ENCODE data around the gene SMARCC2.
"Not testable (repeated sequence)": the region's sequence is repeated elsewhere in the genome, so short reads cannot be mapped to it uniquely, and the experiment has no call there.

SMARCC2 gene

DNA sequence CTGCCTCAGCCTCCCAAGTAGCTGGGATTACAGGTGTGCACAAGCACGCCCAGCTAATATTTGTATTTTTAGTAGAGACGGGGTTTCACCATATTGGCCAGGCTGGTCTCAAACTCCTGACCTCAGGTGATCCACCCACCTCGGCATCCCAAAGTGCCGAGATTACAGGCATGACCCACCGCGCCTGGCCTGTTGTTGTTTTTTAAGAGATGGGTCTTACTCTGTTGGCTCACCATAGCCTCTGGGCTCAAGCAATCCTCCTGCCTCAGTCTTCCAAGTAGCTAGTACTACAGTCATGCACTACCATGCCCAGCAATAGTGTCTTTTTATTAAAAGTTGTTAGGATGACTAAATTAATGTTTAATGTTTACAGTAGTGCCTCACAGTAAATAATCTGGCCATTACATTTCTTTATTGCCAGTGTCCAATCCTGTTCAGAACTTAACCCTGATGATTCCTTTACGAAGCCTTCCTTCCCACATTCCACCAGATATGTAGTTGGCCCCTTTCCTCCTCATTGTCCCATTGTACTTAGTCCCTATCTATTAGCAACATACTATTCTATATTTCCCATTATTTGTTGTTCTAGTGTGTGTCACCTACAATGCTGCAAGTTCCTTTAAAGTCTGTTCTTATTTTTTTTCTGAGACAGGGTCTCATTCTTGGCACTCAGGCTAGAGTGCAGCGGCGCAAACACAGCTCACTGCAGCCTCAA lies 8.8 kb upstream of the SMARCC2 start:
- H3K4me2 ChIP-seq (ENCODE audit: low read depth, low read length, poor library complexity, severe bottlenecking), result no peak overlapping the region
- H3K4me3 ChIP-seq (ENCODE audit: low read length, poor library complexity, severe bottlenecking), result no peak overlapping the region
- TF ChIP-seq, protein P1, sequence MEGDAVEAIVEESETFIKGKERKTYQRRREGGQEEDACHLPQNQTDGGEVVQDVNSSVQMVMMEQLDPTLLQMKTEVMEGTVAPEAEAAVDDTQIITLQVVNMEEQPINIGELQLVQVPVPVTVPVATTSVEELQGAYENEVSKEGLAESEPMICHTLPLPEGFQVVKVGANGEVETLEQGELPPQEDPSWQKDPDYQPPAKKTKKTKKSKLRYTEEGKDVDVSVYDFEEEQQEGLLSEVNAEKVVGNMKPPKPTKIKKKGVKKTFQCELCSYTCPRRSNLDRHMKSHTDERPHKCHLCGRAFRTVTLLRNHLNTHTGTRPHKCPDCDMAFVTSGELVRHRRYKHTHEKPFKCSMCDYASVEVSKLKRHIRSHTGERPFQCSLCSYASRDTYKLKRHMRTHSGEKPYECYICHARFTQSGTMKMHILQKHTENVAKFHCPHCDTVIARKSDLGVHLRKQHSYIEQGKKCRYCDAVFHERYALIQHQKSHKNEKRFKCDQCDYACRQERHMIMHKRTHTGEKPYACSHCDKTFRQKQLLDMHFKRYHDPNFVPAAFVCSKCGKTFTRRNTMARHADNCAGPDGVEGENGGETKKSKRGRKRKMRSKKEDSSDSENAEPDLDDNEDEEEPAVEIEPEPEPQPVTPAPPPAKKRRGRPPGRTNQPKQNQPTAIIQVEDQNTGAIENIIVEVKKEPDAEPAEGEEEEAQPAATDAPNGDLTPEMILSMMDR (conservative IDR thresholded peaks at IDR 0.05; ENCODE audit: low read length), result no peak
- TF ChIP-seq EZH2phosphoT487 (IDR thresholded peaks at IDR 0.05; ENCODE audit: borderline replicate concordance), result no peak

DNA sequence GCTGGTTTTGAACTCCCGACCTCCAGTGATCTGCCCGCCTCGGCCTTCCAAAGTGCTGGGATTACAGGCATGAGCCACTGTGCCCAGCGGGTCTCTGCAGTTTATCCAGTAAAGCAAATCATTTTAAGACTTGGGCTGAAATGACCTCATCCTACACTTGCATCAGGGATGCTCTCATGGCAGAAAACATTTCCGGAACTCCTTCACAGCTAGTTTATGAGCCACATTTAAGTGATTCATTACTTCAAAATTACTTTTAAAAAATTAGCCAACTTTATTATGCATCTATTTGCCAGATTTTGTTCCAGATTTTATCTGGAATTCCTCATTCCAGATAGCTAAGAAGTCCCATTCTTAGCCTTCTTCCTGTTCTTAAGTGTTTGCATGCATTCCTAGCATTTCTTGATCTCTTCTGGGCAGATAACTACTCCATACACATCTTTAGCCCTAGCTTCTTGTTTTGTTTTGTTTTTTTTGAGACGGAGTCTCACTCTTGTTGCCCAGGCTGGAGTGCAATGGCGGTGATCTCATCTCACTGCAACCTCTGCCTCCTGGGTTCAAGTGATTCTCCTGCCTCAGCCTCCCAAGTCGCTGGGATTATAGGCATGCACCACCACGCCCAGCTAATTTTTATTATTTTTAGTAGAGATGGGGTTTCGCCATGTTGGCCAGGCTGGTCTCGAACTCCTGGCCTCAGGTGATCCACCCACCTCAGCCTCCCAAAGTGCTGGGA lies 7.7 kb upstream of the SMARCC2 start:
- H3K4me3 ChIP-seq (ENCODE audit: low read length, poor library complexity, severe bottlenecking); H3K4me1 ChIP-seq (ENCODE audit: insufficient read depth, low read length, poor library complexity, severe bottlenecking); H3K9ac ChIP-seq (ENCODE audit: low read depth, low read length, poor library complexity, severe bottlenecking); H3F3A ChIP-seq (ENCODE audit: low read depth); H4K20me1 ChIP-seq (ENCODE audit: insufficient read depth, low read length, poor library complexity, severe bottlenecking); H3K36me3 ChIP-seq (ENCODE audit: insufficient read depth, low read length); H3K9me2 ChIP-seq (replicated peaks; ENCODE audit: low read depth, low read length); H3K27me3 ChIP-seq (ENCODE audit: insufficient read depth, low read length, poor library complexity, severe bottlenecking); H2AFZ ChIP-seq (ENCODE audit: low read length); H3K79me2 ChIP-seq (ENCODE audit: insufficient read depth, low read length); H3K9me3 ChIP-seq (ENCODE audit: insufficient read depth, low read depth, low read length); H3K4me2 ChIP-seq (ENCODE audit: low read depth, low read length, poor library complexity, severe bottlenecking): not testable (repeated sequence)

More for the DNA sequence above, 8.8 kb upstream of the SMARCC2 start:
- Histone ChIP-seq H3F3A (ENCODE audit: low read depth) (no peaks in the 10 kb centered on the region), H3K9me2 (replicated peaks; ENCODE audit: low read depth, low read length) (no peaks in the 10 kb centered on the region), H3K9ac (ENCODE audit: low read depth, low read length, poor library complexity, severe bottlenecking) (no peak overlapping the region), H3K9me3 (ENCODE audit: insufficient read depth, low read depth, low read length) (no peaks in the 10 kb centered on the region), H3K36me3 (ENCODE audit: insufficient read depth, low read length) (no peaks in the 10 kb centered on the region), H2AFZ (ENCODE audit: low read length) (no peak overlapping the region), H4K20me1 (ENCODE audit: insufficient read depth, low read length, poor library complexity, severe bottlenecking) (no peaks in the 10 kb centered on the region), H3K79me2 (ENCODE audit: insufficient read depth, low read length) (no peaks in the 10 kb centered on the region), H3K27me3 (ENCODE audit: insufficient read depth, low read length, poor library complexity, severe bottlenecking) (no peaks in the 10 kb centered on the region), H3K4me1 (ENCODE audit: insufficient read depth, low read length, poor library complexity, severe bottlenecking) (no peaks in the 10 kb centered on the region)

DNA sequence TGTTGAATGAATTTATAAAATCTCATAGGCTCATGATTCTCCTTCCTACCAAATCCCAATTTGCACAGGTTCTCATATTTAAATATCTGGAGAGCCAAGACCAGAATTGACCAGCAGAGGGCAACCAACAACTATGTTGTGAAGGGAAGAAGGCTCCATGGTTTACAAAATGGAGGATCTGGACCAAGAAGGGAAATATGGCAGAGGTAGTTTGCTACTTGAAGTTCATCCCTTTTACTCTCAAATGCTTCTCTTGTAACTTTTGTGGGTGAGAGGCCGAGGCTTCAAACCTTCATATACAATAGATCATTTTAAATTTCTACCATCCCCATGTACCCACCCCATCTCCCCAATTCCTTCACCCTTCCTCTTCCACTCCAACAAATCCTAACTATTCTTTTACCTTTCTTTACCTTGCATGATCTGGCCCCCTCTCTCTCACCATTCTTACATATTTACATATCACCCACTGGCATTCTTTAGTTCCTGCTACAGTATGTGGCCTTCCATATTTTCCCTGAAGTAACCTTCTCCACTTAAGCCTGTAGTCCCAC lies 3.8 kb upstream of the SMARCC2 start:
- no peak for TF ChIP-seq EZH2phosphoT487 (IDR thresholded peaks at IDR 0.05; ENCODE audit: borderline replicate concordance)
- TF ChIP-seq, protein P1 (conservative IDR thresholded peaks at IDR 0.05; ENCODE audit: low read length), result peak; percentile 95
- H3K27me3 ChIP-seq (ENCODE audit: insufficient read depth, low read length, poor library complexity, severe bottlenecking), result no peaks in the 10 kb centered on the region
- no peaks in the 10 kb centered on the region for H3K36me3 ChIP-seq (ENCODE audit: insufficient read depth, low read length)
- H3K4me2 ChIP-seq (ENCODE audit: low read depth, low read length, poor library complexity, severe bottlenecking), result peak overlapping the region; percentile 23
- H4K20me1 ChIP-seq (ENCODE audit: insufficient read depth, low read length, poor library complexity, severe bottlenecking), result peaks cover 9% of the 10 kb centered on the region
- peak overlapping the region; percentile 12 for H3K4me3 ChIP-seq (ENCODE audit: low read length, poor library complexity, severe bottlenecking)
- H3K4me1 ChIP-seq (ENCODE audit: insufficient read depth, low read length, poor library complexity, severe bottlenecking), result peaks cover 8% of the 10 kb centered on the region
- peak overlapping the region; percentile 33 for H3K9ac ChIP-seq (ENCODE audit: low read depth, low read length, poor library complexity, severe bottlenecking)
- H3K9me2 ChIP-seq (replicated peaks; ENCODE audit: low read depth, low read length), result no peaks in the 10 kb centered on the region
- H3K9me3 ChIP-seq (ENCODE audit: insufficient read depth, low read depth, low read length), result no peaks in the 10 kb centered on the region
- no peaks in the 10 kb centered on the region for H3F3A ChIP-seq (ENCODE audit: low read depth)
- H2AFZ ChIP-seq (ENCODE audit: low read length), result peak overlapping the region; percentile 92
- H3K79me2 ChIP-seq (ENCODE audit: insufficient read depth, low read length), result peaks cover 12% of the 10 kb centered on the region

All from Loucy (cell line).